H7 (cell line): ENCODE results near the gene OSBPL9. TPM values are rescaled to one million over a fixed set of nuclear protein-coding genes. Genes with fewer than 3 reads are reported as not detected.
A peak's percentile ranks its signal among the peaks of the same experiment; 100 is the strongest.

Experiments used
- DNase-seq: peaks from one replicate; pipeline ENCODE4 v3.0.0; 2012
- H3K27me3 ChIP-seq: 2 replicates; pipeline ENCODE4 v1.6.0; 2011; ENCODE audit warnings: mild to moderate bottlenecking, low read length; ENCODE audit not compliant: control insufficient read depth, insufficient read depth
- H3K36me3 ChIP-seq: replicated peaks from 2 replicates; pipeline ENCODE4 v1.5.1; 2011; ENCODE audit warnings: low read length; ENCODE audit not compliant: control insufficient read depth, insufficient read depth
- H3K4me3 ChIP-seq: 2 replicates; pipeline ENCODE4 v1.5.1; 2011; ENCODE audit warnings: low read depth, mild to moderate bottlenecking, control low read depth, low read length, moderate library complexity; ENCODE audit not compliant: insufficient read depth
- total RNA-seq: library from RNA; depleted of rRNA; stranded (reverse); fragments of >200 nt; shearing (Covaris generic); gene quantifications from 2 replicates; pipeline ENCODE4 v1.2.3, GENCODE V29; 2014; rRNA removed

The OSBPL9 gene, protein sequence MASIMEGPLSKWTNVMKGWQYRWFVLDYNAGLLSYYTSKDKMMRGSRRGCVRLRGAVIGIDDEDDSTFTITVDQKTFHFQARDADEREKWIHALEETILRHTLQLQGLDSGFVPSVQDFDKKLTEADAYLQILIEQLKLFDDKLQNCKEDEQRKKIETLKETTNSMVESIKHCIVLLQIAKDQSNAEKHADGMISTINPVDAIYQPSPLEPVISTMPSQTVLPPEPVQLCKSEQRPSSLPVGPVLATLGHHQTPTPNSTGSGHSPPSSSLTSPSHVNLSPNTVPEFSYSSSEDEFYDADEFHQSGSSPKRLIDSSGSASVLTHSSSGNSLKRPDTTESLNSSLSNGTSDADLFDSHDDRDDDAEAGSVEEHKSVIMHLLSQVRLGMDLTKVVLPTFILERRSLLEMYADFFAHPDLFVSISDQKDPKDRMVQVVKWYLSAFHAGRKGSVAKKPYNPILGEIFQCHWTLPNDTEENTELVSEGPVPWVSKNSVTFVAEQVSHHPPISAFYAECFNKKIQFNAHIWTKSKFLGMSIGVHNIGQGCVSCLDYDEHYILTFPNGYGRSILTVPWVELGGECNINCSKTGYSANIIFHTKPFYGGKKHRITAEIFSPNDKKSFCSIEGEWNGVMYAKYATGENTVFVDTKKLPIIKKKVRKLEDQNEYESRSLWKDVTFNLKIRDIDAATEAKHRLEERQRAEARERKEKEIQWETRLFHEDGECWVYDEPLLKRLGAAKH
- total RNA-seq, result 87.4 and 149 TPM in 2 replicates

DNA sequence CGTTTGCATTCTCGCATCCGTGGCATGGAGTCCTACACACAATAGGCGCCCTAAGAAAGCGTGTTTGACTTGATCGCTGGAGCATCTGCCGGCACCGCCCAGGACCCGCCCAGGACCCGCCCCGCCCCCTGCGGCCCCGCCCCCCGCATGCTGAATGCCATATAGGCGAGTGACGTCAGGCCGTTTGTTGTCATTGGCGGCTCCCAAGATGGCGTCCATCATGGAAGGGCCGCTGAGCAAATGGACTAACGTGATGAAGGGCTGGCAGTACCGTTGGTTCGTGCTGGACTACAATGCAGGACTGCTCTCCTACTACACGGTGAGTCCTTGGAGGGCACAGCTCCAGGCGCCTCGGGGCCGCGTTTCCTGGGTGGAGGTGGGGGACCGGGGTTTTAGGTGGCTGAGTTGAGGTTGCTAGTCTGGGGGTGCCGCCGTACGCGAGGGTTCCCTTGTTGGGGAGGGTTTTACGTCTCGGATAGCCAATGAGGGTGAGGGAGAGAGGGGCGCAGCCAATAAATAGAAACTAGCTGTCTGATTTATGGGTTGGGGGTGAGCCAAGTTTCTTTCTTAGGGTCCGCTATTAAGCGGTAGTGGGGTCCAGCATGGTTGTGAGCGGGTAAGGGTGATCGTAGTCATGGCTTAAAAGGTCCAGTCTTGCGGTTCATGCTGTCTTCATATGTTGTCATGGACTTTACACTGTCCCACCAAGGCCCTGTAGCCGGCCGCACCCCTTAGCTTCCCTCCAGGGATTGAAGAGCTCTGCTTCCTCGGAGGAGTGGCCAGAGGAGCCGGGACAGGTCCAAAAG lies at the start of gene OSBPL9:
OSBPL9 (plus strand) TSS at position 190 of the 806 bp plus-strand sequence; CDS start at position 209, 19 bp downstream.
- Histone ChIP-seq H3K4me3 (peak within 1 kb of the TSS; percentile 91), H3K36me3 (no peaks in the 10 kb centered on the region)
- DNase-seq, result peak; percentile 92

DNA sequence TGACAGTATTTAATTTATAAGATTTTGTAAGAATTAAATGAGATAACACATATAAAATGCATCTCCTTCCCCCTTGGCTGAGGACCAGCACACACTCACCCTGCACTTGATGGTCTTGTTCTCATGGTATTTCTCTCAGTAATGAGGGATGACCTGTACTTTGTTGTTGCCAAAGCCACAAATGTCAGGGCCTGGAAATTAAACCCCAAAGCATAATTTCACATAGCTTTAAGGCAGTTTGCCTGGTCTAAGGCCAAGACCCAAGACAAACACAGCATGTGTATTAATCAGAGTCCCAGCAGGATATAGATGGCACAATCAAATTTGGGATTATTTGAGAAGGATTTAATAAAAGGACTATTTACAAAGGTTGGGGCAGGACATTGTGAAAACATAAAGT lies 49.2 kb upstream of the OSBPL9 start:
- H3K36me3 ChIP-seq, result no peaks in the 10 kb centered on the region
- H3K27me3 ChIP-seq, result no peaks in the 10 kb centered on the region
- no peak for DNase-seq
- H3K4me3 ChIP-seq, result no peak overlapping the region

More for the DNA sequence above, at the start of gene OSBPL9:
- no peaks in the 10 kb centered on the region for H3K27me3 ChIP-seq

DNA sequence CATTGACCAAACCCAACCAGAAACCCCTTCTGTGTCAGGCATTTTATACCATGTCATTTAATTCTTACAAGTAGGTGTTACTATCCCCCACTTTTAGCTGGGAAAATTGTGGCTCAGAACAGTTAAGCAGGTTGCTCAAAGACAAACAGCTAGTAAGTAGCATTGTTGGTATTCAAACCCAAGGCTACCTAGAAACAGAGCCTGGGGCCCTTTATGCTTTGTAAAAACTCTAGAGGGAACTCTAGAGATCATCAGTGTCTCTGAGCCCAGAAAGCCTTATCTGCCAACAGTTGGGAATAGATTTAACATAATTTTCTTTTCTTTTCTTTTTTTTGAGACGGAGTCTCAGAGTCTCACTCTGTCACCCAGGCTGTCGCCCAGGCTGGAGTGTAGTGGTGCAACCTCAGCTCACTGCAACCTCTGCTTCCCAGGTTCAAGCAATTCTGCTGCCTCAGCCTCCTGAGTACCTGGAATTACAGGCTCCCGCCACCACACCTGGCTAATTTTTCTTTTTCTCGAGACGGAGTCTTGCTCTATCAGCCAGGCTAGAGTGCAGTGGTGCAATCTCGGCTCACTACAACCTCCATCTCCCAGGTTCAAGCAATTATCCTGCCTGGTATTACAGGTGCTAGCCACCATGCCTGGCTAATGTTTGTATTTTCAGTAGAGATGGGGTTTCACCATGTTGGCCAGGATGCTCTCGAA lies 48.5 kb upstream of the OSBPL9 start:
- Histone ChIP-seq H3K27me3 (no peaks in the 10 kb centered on the region), H3K4me3 (no peak overlapping the region), H3K36me3 (no peaks in the 10 kb centered on the region)
- DNase-seq, result no peak

DNA sequence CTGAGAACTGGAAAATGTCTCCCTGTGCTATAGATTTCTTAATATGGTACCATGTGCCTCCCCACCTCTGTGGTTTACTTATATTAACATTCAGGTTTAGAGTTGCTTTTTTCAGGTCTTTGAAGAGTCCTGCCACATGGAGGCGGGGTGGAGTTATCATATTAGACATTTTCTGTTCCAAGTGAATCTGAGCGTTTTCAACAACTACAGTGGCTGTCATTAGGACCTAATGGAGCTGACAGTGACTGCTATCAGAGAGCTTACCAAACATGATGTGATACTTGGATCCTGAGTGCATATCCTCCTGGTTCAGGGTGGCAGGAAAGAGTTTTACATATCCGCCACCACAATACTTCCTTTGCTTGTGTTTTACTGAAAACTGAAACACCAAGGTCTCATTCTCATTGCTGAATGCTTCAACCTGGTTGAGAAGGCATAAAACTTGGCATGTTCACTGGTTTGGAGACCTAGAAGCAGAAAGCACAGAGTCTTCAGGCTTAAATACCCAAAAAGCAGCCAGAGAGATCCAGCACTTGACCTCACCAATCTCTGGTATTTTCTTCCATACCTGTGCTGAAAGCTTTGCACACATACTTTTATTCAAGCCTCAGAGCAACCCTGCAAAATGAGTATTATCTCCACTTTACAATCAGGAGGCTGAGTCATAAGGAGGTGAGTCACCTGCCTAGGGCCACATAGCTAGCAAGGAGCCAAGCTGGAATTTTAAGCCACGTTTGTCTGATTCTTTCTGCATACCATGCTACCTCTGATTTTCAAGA lies 47.4 kb upstream of the OSBPL9 start:
- no peak for DNase-seq
- H3K36me3 ChIP-seq, result no peaks in the 10 kb centered on the region
- no peak overlapping the region for H3K4me3 ChIP-seq
- H3K27me3 ChIP-seq, result no peaks in the 10 kb centered on the region

DNA sequence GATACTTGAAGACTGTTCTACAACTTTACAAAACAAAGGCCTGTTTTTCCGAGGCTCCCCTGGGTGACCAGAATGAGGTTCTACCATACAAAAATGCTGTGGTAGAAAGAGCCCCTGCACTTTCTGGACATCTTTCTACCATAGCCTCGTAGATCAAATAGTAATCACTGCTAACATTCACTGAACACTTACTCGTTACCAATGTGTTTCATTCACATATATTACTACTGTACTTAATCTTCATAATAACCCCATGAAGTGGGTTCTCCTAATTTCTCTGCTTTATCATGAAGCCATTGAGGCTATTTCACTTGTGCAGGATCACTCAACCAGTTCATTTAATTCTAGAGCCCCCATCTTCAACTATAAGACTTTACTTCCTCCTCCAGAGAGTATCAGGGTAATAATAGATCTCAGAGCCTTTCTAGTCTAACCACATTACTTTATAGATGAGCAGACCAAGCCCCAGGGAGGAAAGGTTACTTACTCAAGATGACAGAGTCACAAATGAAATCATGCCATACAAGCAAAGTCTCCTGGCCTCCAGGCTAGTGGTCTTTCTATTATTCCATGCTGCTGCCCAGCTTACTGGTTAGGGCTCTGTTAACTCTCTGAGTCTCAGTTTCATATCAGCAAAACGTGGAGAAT lies 46.7 kb upstream of the OSBPL9 start:
- Histone ChIP-seq H3K36me3 (no peaks in the 10 kb centered on the region), H3K27me3 (no peaks in the 10 kb centered on the region), H3K4me3 (no peak overlapping the region)
- no peak for DNase-seq

DNA sequence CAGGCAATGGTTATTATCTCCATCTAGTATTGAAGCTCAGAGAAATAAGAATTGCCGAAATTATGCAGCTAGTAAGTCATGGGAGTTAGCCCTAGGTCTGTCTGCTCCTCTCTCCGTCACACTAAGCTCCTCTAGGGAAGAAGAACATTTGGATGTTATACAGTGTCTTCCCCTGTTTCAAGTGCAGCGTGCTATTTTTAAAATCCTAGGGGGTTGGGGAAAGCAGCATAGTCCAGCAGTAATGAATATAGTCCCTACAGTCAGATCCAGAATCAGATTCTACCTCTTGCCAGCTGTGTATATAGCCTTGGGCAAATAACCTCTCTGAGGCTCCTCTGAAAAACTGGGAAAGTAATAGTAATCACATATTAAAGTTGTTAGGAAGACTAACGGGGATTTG lies 44.5 kb upstream of the OSBPL9 start:
- no peak for DNase-seq
- Histone ChIP-seq H3K36me3 (no peaks in the 10 kb centered on the region), H3K4me3 (no peak overlapping the region), H3K27me3 (no peaks in the 10 kb centered on the region)

DNA sequence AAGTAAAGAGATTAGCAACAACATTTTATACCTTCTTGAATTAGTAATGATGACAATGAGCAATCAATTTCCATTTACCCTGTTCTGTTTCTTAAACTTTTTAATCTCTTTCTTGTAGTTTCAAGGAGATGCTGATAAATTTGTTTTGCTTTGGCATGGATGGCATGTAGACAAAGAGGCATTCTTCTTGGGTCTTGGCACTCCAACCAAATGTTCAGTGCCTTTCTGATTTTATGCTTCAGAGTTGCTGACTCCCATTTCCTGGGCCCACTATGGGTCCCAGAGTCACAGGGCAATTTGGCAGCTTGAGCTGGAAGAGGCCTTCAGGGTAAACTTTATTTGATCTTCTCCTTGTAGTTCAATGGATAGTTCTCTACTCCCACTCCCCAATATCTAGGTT lies 42.1 kb upstream of the OSBPL9 start:
- no peaks in the 10 kb centered on the region for H3K27me3 ChIP-seq
- H3K4me3 ChIP-seq, result no peak overlapping the region
- DNase-seq, result no peak
- no peaks in the 10 kb centered on the region for H3K36me3 ChIP-seq

DNA sequence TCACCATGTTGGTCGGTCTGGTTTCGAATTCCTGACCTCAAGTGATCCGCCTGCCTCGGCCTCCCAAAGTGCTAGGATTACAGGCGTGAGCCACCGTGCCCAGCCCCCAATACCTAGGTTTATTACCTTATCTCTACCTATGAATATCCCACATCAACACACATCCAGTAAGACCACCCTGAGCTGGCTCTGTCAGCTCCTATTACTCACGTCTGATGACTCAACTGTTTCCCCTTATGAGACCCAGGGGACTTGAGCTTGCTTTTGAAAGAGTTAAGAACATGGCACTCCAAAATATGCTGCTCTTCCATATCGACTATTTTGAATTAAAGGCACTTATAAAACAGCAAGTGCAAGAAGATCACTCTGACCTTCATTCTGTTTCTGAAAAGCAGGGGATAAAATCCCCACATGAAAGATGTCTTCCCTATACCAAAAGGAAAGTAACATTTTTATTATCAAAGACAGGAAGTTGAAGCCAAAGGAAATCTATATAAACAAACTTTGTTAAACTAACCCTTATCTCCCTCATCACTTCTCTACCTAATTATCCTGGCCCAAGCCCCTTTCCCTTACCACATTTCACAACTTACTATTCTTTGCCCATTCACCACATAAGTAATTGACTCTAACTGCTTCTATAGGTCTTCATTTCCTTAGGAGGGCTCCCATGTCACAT lies 41.3 kb upstream of the OSBPL9 start:
- H3K36me3 ChIP-seq, result no peaks in the 10 kb centered on the region
- no peak overlapping the region for H3K4me3 ChIP-seq
- no peaks in the 10 kb centered on the region for H3K27me3 ChIP-seq
- no peak for DNase-seq

DNA sequence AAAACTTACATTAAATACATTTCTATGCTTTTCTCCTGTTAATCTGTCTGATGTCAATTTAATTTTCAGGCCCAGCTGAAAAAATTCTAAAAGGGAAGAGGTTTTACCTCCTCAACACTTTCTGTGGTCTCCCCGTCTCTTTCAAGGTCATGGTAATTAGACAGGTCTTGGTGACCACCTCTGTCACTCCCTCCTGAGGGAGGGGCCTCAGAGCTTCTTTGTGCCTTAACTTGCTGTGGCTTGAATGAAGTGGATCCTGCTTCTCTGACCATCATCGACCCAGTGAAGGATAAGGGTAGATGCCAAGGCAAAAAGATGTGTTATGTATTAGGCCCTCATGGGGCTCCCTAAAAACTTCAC lies 40.8 kb upstream of the OSBPL9 start:
- Histone ChIP-seq H3K36me3 (no peaks in the 10 kb centered on the region), H3K27me3 (no peaks in the 10 kb centered on the region), H3K4me3 (no peak overlapping the region)
- DNase-seq, result no peak

DNA sequence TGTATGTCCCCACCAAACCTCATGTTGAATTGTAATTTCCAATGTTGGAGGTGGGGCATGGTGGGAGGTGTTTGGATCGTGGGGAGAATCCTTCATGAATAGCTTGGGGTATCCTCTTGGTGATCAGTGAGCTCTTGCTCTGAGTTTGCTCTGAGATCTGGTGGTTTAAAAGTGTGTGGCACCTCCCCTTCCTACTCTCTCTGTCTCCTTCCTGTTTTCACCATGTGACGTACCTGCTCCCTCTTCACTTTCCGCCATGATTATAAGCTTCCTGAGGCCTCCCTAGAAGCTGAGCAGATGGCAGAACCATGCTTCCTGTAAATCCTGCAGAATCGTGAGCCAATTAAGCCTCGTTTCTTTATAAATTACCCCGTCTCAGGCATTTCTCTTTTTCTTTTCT lies 40.0 kb upstream of the OSBPL9 start:
- no peak for DNase-seq
- no peaks in the 10 kb centered on the region for H3K36me3 ChIP-seq
- no peak overlapping the region for H3K4me3 ChIP-seq
- no peaks in the 10 kb centered on the region for H3K27me3 ChIP-seq

DNA sequence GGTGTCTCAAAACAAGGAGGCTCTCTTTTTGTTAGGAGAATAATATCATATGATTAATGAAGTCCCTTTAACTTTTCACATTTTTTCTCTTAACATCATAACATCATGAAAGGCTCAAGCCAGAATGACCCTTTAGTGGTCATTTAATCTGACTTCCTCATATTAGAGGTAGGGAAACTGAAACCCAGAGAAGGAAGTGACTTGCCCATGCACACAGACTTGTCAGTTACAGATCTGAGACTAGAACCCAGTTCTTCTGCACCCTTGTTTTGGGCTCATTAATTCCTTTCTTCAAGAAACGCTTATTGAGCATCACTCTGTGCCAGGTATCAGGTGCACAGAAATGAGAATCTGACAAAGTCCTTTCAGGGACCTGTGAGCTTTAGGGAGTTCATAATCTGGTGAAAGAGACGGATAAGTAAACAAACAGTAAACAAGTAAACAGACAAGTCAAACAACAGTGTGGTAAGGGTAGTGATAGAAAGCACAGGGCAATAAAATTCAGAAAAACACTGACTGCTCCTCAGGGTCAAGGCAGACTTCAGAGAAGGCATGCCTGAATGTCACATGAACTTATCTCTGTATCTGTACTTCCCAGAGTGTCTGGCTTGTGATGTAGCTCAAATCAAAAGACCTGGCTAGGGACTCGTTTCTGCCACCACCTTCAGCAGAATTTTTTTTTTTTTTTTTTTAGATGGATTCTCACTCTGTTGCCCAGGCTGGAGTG lies 38.3 kb upstream of the OSBPL9 start:
- H3K27me3 ChIP-seq, result no peaks in the 10 kb centered on the region
- no peak overlapping the region for H3K4me3 ChIP-seq
- H3K36me3 ChIP-seq, result no peaks in the 10 kb centered on the region
- no peak for DNase-seq

DNA sequence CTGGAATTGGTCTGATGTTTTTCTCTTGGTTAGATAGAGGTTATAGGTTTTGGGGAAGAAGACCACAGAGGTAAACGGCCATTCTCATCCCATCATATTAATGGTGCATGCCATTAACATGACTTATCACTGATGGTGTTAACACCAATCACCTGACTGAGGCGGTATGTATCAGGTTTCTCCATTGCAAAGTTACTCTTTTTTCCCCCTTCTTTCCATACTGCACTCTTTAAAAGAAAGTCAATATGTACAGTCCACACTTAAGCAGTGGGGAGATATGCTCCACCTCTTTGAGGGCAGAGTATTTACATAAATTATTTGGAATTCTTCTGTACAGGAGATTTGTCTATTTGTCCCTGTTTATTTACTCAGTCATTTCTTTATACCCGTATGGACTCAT lies 35.7 kb upstream of the OSBPL9 start:
- Histone ChIP-seq H3K4me3 (no peak overlapping the region), H3K27me3 (no peaks in the 10 kb centered on the region), H3K36me3 (no peaks in the 10 kb centered on the region)
- no peak for DNase-seq
